WERI-Rb-1 (cell line): ENCODE measurements around the gene SMAD9.

ENCODE experiments used
- DNase-seq: peaks from one replicate; pipeline ENCODE4 v3.0.0-alpha.2; 2020
- H3K27ac ChIP-seq: fragments of 250-450 bp; sonication (Bioruptor Pico); 2 replicates; pipeline ENCODE4 v1.5.1; 2020; ENCODE audit warnings: mild to moderate bottlenecking, moderate library complexity
- H3K27me3 ChIP-seq: fragments of 250-450 bp; sonication (Bioruptor Pico); 2 replicates; pipeline ENCODE4 v1.5.1; 2021; ENCODE audit warnings: mild to moderate bottlenecking, low read depth, moderate library complexity; ENCODE audit not compliant: insufficient read depth, severe bottlenecking
- H3K36me3 ChIP-seq: fragments of 250-450 bp; sonication (Bioruptor Pico); 2 replicates; pipeline ENCODE4 v1.5.1; 2020; ENCODE audit warnings: mild to moderate bottlenecking, moderate library complexity
- H3K4me3 ChIP-seq: 2 replicates; pipeline ENCODE4 v1.5.1; 2011; ENCODE audit warnings: low read depth, mild to moderate bottlenecking, control low read depth, low read length
- H3K9me3 ChIP-seq: fragments of 250-450 bp; sonication (Bioruptor Pico); 2 replicates; pipeline ENCODE4 v1.5.1; 2021; ENCODE audit warnings: mild to moderate bottlenecking, moderate library complexity; ENCODE audit not compliant: severe bottlenecking
- TF ChIP-seq, protein P1 (sequence below): IDR thresholded peaks from 2 replicates; pipeline ENCODE4 v1.5.1; 2011; ENCODE audit warnings: low read depth, mild to moderate bottlenecking, control low read depth, inconsistent platforms, low read length

The SMAD9 gene

DNA sequence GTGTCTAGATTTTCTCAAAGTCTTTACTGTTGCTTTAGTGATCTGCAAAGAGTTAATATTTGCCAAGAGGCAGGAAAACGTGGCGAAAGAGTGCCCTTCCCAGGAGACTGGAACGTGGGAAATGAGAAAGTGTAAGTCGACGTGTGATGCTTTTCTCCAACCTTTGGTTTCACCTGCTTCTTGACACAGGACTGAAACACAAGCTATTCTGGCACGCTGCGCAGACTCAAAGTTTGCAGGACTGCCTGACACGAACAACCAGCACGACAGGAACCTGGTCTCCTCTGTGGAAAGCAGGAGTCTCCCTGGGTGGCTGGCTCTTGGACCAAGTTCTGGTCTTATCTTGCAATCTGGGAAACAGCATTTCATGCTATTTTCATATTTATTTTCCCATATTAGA lies 72.4 kb downstream of the SMAD9 start:
- H3K27me3 ChIP-seq, result no peaks in the 10 kb centered on the region
- no peak overlapping the region for H3K4me3 ChIP-seq
- H3K27ac ChIP-seq, result no peak overlapping the region
- no peak for DNase-seq
- H3K9me3 ChIP-seq, result no peaks in the 10 kb centered on the region
- TF ChIP-seq, protein P1, sequence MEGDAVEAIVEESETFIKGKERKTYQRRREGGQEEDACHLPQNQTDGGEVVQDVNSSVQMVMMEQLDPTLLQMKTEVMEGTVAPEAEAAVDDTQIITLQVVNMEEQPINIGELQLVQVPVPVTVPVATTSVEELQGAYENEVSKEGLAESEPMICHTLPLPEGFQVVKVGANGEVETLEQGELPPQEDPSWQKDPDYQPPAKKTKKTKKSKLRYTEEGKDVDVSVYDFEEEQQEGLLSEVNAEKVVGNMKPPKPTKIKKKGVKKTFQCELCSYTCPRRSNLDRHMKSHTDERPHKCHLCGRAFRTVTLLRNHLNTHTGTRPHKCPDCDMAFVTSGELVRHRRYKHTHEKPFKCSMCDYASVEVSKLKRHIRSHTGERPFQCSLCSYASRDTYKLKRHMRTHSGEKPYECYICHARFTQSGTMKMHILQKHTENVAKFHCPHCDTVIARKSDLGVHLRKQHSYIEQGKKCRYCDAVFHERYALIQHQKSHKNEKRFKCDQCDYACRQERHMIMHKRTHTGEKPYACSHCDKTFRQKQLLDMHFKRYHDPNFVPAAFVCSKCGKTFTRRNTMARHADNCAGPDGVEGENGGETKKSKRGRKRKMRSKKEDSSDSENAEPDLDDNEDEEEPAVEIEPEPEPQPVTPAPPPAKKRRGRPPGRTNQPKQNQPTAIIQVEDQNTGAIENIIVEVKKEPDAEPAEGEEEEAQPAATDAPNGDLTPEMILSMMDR, result no peak
- H3K36me3 ChIP-seq, result no peaks in the 10 kb centered on the region; the same call in none of the 2 replicates

DNA sequence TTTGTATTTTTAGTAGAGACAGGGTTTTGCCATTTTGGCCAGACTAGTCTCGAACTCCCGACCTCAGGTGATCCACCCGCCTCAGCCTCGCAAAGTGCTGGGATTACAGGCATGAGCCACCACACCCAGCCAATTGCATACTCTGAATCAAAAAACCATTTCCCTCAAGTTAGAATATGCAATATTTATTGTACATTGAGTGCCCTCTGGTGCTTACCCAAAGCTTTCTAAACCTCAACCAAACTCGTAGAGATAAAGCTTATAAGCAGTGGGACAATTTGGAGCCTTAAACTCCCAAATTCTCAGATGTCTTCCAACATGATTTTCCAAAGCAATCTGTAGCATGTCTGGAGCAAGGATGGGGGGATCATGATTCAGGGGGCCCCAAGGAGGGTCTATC lies 78.6 kb downstream of the SMAD9 start:
- Histone ChIP-seq H3K9me3 (no peaks in the 10 kb centered on the region), H3K4me3 (no peak overlapping the region), H3K27me3 (no peaks in the 10 kb centered on the region), H3K27ac (no peak overlapping the region), H3K36me3 (no peaks in the 10 kb centered on the region)
- no peak for DNase-seq
- TF ChIP-seq, protein P1, result no peak

DNA sequence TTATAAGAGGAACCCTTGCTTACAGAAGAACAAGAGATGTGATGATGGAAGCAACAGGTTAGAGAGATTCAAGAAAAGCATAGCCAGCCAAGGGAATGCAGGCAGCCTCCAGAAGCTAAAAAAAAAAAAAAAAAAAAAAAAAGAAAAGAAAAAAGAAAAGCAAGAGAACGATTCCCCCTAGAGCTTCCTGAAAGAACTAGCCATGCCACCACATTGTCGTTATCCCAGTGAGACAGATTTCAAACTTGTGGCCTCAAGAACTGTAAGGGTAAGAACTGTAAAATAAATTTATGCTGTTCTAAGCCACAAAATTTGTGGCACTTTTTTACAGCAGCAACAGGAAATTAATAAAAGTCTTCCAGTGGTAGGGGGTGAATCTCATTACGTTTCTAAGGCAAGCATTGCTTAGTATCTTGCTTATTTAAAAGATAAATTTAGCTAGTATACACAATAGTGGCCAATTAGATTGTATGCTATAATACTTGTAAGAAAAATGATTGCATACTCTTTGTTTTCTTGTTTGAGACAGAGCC lies 79.3 kb downstream of the SMAD9 start:
- Histone ChIP-seq H3K27me3 (no peaks in the 10 kb centered on the region), H3K4me3 (peak overlapping the region; percentile 58; the same call in 1 of the 2 replicates), H3K36me3 (no peaks in the 10 kb centered on the region), H3K27ac (no peak overlapping the region), H3K9me3 (no peaks in the 10 kb centered on the region)
- DNase-seq, result no peak
- TF ChIP-seq, protein P1, result no peak

DNA sequence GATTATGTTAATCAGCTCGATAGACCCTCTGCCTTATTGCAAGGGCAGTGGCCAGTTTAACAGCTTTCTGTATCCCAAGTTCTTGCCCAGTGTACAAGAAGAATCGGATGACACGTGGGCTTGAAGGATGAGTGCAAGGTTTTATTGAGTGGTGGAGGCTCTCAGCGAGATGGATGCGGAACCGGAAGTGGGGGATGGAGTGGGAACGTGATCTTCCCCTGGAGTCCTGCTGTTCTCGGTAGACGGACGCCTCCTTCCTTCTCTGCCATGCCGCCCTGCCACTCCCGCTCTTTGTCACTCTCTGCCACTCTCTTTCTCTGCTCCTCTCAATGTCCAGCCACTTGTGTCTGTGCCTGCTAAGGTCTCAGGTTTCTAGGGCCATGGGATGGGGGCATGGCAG lies 80.1 kb downstream of the SMAD9 start:
- H3K36me3 ChIP-seq, result no peaks in the 10 kb centered on the region
- H3K9me3 ChIP-seq, result no peaks in the 10 kb centered on the region
- H3K4me3 ChIP-seq, result peak overlapping the region; percentile 58
- TF ChIP-seq, protein P1, result no peak
- peak; percentile 50 for DNase-seq
- no peaks in the 10 kb centered on the region for H3K27me3 ChIP-seq
- H3K27ac ChIP-seq, result peak overlapping the region; percentile 62

DNA sequence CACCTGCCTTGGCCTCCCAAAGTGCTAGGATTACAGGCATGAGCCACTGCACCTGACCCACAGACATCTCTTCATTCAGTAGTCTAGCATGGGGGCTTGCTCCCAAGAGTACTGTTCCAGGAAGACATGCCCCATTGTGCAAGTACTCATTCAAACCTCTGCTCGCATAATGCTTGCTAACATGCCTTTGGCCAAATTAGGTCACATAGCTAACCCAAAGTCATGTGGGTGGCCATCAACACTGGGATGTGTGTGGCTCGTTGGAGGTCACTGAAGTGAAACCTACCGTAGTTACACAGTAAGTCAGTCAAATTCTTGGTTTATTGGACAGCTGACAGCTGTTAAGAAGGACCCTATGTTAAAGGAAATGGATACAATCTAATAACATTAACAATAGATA lies 80.8 kb downstream of the SMAD9 start:
- no peaks in the 10 kb centered on the region for H3K9me3 ChIP-seq
- no peaks in the 10 kb centered on the region for H3K27me3 ChIP-seq
- no peak overlapping the region for H3K27ac ChIP-seq
- DNase-seq, result no peak
- peak overlapping the region; percentile 58 for H3K4me3 ChIP-seq
- H3K36me3 ChIP-seq, result no peaks in the 10 kb centered on the region
- TF ChIP-seq, protein P1, result no peak
